Heart left ventricle (tissue), 13 donors: ENCODE results near the gene CCL26.

Experiments
- POLR2A ChIP-seq, 2 donors: fragments of 450-650 bp; IDR thresholded peaks; one replicate each; pipeline ENCODE4 v1.6.1; 2017; ENCODE audit warnings: antibody characterized with exemption in 2 of 2, mild to moderate bottlenecking in 2 of 2, moderate library complexity in 2 of 2
- TF ChIP-seq, protein P1 (sequence below), 12 donors: fragments of 200-600 bp; sonication (generic) in 4 of 12; IDR thresholded peaks; one replicate each; pipeline versions ENCODE4 v1.5.0 to v1.8.0; 2018 to 2022; ENCODE audit warnings: antibody characterized with exemption in 12 of 12, mild to moderate bottlenecking in 5 of 12
- donor health status: ischemic (EF 13 %, LVEDD 7.1; RV severe dilation, severe dysfunction).
- donor health status: DM: no; HTN: yes; CAD: no.
- donor health status: DM: no; HTN: no; CAD: no.
- donor health status: ischemic (EF 25% LVEDD 6.9; RV normal size, moderate dysfunction).
- donor health status: ischemic (EF 25% LVEDD 5.7; RV mildly dilated, moderate dysfunction).
- donor health status: ischemic (EF 35%, LVEDD 5.7; RV mildly dilated, moderate dysfunction).
- donor health status: nonischemic (EF 11% LVEDD 7.7; RV severe dilation, severe dysfunction).
- donor health status: DM: yes; HTN: yes; CAD: no.
- donor health status: PGD.
- donor health status: ischemic (EF 29% LVEDD 5.4; RV normal size, mild dysfunction).
- donor health status: nonischemic (EF 23%, LVEDD 6.1; RV moderate dilation, normal function).

DNA sequence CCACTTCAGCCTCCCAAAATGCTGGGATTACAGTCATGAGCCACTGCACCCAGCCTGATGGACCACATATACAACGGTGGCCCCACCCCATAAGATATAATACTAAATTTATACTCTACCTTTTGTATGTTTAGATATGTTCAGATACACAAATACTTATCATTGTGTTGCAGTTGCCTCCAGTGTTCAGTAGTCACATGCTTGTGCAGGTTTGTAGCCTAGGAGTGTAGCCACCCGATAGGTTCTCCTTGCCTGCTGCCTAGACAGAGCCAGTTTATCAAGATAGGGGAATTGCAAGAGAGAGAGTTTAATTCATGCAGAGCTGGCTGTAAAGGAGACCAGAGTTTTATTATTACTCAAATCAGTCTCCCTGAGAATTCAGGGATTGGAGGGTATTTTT lies 32.0 kb upstream of the CCL26 start:
- no peak for TF ChIP-seq POLR2A (IDR thresholded peaks at IDR 0.05)
- TF ChIP-seq, protein P1, sequence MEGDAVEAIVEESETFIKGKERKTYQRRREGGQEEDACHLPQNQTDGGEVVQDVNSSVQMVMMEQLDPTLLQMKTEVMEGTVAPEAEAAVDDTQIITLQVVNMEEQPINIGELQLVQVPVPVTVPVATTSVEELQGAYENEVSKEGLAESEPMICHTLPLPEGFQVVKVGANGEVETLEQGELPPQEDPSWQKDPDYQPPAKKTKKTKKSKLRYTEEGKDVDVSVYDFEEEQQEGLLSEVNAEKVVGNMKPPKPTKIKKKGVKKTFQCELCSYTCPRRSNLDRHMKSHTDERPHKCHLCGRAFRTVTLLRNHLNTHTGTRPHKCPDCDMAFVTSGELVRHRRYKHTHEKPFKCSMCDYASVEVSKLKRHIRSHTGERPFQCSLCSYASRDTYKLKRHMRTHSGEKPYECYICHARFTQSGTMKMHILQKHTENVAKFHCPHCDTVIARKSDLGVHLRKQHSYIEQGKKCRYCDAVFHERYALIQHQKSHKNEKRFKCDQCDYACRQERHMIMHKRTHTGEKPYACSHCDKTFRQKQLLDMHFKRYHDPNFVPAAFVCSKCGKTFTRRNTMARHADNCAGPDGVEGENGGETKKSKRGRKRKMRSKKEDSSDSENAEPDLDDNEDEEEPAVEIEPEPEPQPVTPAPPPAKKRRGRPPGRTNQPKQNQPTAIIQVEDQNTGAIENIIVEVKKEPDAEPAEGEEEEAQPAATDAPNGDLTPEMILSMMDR (IDR thresholded peaks at IDR 0.05) = no peak
